Fibroblast of villous mesenchyme (primary cell): ENCODE data around the gene MAB21L1. TPM values are rescaled to one million over a fixed set of nuclear protein-coding genes. Genes with fewer than 3 reads are reported as not detected.

Source experiments
- DNase-seq: peaks from one replicate; pipeline ENCODE4 v3.0.0-alpha.2; 2010; ENCODE audit warnings: low read depth
- H3K4me3 ChIP-seq: 2 replicates; pipeline ENCODE4 v1.5.1; 2011; ENCODE audit warnings: low read depth, mild to moderate bottlenecking, low read length
- CTCF ChIP-seq: IDR thresholded peaks from 2 replicates; pipeline ENCODE4 v1.5.1; 2012; ENCODE audit warnings: low read depth, mild to moderate bottlenecking, low read length; ENCODE audit not compliant: insufficient read depth
- total RNA-seq: library from RNA; depleted of rRNA; stranded (reverse); fragments of >200 nt; gene quantifications from 2 replicates; pipeline ENCODE4 v1.2.3, GENCODE V29; 2012

MAB21L1 gene
- total RNA-seq, 1 donor, result under 0.01 TPM

- TF ChIP-seq CTCF, result no peak
- DNase-seq, result no peak
- H3K4me3 ChIP-seq, result no peak overlapping the region
These were observed 26.0 kb upstream of the MAB21L1 start for GRCh38 chr13:35502456-35502855.

GRCh38 chr13:35501661-35502235 is 25.3 kb upstream of the MAB21L1 start:
- TF ChIP-seq CTCF, result no peak
- no peak overlapping the region for H3K4me3 ChIP-seq
- DNase-seq, result no peak

GRCh38 chr13:35500144-35500543 is 23.7 kb upstream of the MAB21L1 start:
- no peak for TF ChIP-seq CTCF

GRCh38 chr13:35499676-35500075 is 23.2 kb upstream of the MAB21L1 start:
- H3K4me3 ChIP-seq, result no peak overlapping the region
- TF ChIP-seq CTCF, result no peak
- DNase-seq, result no peak

More at GRCh38 chr13:35500144-35500543, 23.7 kb upstream of the MAB21L1 start:
- no peak overlapping the region for H3K4me3 ChIP-seq
- DNase-seq, result no peak

- no peak for TF ChIP-seq CTCF
- DNase-seq, result no peak
- no peak overlapping the region for H3K4me3 ChIP-seq
These were observed 22.7 kb upstream of the MAB21L1 start for GRCh38 chr13:35499196-35499662.

GRCh38 chr13:35498231-35498630 is 21.7 kb upstream of the MAB21L1 start:
- TF ChIP-seq CTCF, result no peak
- DNase-seq, result no peak
- no peak overlapping the region for H3K4me3 ChIP-seq
